HG03045 (cell line): ENCODE results near the gene FN3KRP.

Experiments
- ATAC-seq: cut with Tn5 transposase; IDR thresholded peaks from one replicate; pipeline ENCODE4 v1.9.1; 2021; ENCODE audit warnings: mild to moderate bottlenecking, moderate library complexity; ENCODE audit not compliant: unreplicated experiment

The FN3KRP gene

GRCh38 chr17:82705756-82706155, 10.8 kb upstream of the FN3KRP start:
- ATAC-seq, result no peak

GRCh38 chr17:82709024-82709675, 7.4 kb upstream of the FN3KRP start:
- ATAC-seq, result no peak

DNA sequence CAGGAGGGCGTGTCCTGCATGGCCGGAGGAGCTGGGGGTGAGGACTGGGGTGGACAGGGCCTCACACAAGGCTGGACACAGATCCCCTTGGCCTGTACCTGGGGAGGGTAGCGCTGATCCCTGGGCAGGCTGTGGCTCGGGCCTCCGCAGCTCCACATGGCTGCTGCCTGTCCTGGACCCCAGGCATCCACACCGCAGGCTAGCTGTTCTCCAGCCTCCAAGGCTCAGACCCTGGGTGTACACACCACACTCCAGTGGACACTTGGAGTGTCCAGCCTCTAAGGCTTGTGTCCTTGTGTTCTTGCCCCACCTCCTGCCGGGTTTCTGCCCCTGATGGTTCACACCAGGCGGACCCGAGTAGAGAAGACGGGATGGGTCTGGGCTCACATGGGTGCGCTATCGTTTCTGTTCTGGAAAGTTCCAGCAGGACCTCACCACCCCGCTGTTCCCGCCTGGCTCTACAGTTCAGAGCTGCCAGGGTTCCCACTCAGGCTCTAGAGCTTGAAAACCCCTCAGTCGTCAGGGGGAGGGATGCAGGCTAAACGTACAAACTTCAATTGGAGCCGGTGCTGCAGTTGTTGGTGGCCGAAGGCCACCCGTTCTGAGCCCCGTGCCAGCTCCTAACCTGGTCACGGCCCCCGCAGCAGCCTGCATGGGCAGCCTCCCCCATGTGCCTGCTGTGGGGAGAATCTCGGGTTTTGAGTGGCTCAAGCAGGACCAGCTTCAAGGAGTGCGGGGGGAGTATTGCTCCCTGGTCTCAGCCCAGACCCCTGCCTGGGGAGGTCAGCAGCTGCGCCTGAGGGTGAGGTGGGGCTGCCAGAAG, 6.6 kb upstream of the FN3KRP start:
- no peak for ATAC-seq

GRCh38 chr17:82710499-82711232, 5.8 kb upstream of the FN3KRP start:
- no peak for ATAC-seq

- ATAC-seq, result no peak
Measured at GRCh38 chr17:82713071-82713723, 3.3 kb upstream of the FN3KRP start.

GRCh38 chr17:82718986-82719685, 2.6 kb downstream of the FN3KRP start:
- no peak for ATAC-seq

GRCh38 chr17:82720204-82720603, 3.7 kb downstream of the FN3KRP start:
- no peak for ATAC-seq

- ATAC-seq, result no peak
Measured at GRCh38 chr17:82722341-82723013, 6.0 kb downstream of the FN3KRP start.

DNA sequence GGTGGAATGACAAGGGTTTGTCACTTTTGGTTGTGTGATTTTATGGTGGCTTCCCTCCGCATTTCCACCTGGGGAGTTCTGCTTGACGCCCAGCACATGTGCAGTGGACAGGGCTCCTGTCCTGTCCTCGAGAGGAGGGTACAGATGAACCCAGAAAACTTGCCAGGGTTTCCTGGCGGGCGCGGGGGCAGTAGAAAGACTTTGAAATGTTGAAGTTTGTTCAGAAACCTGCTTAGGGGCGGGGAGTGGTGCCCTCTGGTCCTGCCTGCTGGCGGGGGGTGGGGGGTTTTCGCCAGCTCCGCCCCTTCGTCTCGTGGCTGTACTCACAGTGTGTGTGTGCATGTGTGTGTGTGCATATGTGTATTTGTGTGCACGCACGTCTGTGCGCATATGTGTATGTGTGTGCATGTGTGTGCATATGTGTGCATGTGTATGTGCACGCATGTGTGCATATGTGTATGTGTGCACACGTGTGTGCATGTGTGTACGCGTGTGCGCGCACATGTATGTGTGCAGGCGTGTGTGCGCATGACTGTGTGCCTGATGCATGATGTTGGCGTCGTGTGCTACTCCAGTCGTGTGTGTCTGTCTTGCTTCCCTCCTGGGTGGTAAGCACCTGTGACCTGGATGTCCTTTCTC, 6.8 kb downstream of the FN3KRP start:
- no peak for ATAC-seq

DNA sequence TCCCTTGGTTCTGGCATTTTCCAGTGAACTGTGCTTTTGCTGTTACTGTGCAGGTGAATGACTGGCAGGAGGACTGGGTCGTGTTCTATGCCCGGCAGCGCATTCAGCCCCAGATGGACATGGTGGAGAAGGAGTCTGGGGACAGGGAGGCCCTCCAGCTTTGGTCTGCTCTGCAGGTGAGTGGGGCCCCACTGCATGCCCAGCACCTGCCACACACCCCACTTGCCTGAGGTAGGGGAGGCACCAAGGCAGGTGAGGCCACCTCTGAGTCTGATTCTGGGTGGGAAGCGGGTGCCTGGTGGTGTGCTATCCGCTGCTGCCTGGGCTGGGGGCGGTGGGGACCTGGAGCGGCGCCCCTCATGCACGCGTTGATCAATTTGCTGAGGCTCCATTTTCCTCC, 9.9 kb downstream of the FN3KRP start:
- no peak for ATAC-seq

GRCh38 chr17:82729479-82730260, 13.2 kb downstream of the FN3KRP start:
- no peak for ATAC-seq

- no peak for ATAC-seq
Measured at GRCh38 chr17:82732118-82732743, 15.7 kb downstream of the FN3KRP start.

GRCh38 chr17:82734987-82735866, 18.7 kb downstream of the FN3KRP start, which contains the start of gene FN3K:
TSS of gene FN3K (plus strand) at chr17:82735615. CDS start at chr17:82735637, 22 bp downstream.
- no peak for ATAC-seq

DNA sequence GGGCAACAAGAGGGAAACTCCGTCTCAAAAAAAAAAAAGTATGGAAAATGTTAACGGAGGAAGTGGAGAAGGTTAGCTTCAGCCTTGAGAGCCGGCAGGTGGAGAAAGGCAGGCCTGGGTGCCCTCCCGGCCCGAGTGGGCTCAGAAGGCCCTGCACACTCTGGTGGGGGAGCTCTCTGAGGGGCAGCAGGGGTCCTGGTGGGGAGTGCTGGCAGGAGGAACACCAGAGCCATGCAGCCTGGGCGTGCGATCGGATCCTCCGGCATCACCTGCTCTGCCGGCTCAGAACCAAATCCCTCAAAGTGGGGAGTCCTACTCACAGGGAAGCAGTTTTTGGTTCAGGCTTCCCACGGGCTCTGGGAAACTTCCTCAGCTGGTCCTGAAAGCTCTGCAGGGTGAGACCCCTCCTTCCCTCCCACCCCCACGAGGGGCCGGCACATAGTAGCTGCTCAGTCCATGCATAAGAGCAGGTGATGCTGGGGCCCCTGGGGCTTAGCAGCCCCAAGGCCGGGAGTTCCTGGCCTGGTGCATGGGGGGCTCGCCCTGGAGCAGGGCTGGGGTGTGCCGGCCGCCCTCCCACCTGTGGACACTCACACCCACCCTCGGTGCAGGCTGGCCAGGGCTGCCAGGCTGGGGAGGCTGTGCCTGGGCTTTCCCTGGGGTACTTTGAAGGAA, 20.1 kb downstream of the FN3KRP start:
- ATAC-seq, result no peak

- ATAC-seq, result no peak
Measured at GRCh38 chr17:82737967-82738877, 21.7 kb downstream of the FN3KRP start.
